Adrenal gland (tissue), 12 donors: Measurements from ENCODE around the gene TBC1D24. TPM values are rescaled to one million over a fixed set of nuclear protein-coding genes. Genes with fewer than 3 reads are reported as not detected.

Experiments used
- DNase-seq, 7 donors: peaks; one replicate each; pipeline ENCODE4 v3.0.0-alpha.2; 2019 to 2020
- H3K27ac ChIP-seq, 5 donors: fragments of 200-600 bp; sonication (generic) in 4 of 5; 1 replicate in 3 of 5; 2 replicates in 2 of 5; pipeline versions ENCODE4 v1.5.1 to v1.8.0; 2016 to 2020; ENCODE audit warnings: mild to moderate bottlenecking in 1 of 5
- H3K27me3 ChIP-seq: fragments of 200-600 bp; 2 replicates; pipeline ENCODE4 v1.8.0; 2021
- H3K36me3 ChIP-seq, 2 donors: fragments of 200-600 bp; replicated peaks in 1 of 2; 1 replicate in 1 of 2; 2 replicates in 1 of 2; pipeline versions ENCODE4 v1.5.1 to v1.8.0; 2018 to 2022
- H3K4me1 ChIP-seq, 2 donors: fragments of 200-600 bp; replicated peaks in 1 of 2; 1 replicate in 1 of 2; 2 replicates in 1 of 2; pipeline versions ENCODE4 v1.5.1 to v1.8.0; 2018 to 2021
- H3K4me3 ChIP-seq, 4 donors: fragments of 200-600 bp; sonication (generic) in 3 of 4; one replicate each; pipeline ENCODE4 v1.5.1; 2016 to 2018
- H3K9me3 ChIP-seq, 3 donors: fragments of 200-600 bp; sonication (generic) in 1 of 3; replicated peaks in 1 of 3; 1 replicate in 2 of 3; 2 replicates in 1 of 3; pipeline versions ENCODE4 v1.5.1 to v1.8.0; 2016 to 2021
- POLR2A ChIP-seq, 2 donors: fragments of 450-650 bp; IDR thresholded peaks; one replicate each; pipeline ENCODE4 v1.6.1; 2017; ENCODE audit warnings: antibody characterized with exemption in 2 of 2, mild to moderate bottlenecking in 2 of 2, moderate library complexity in 1 of 2
- WGBS, 4 donors: extraction: QIAGEN DNeasy Blood & Tissue Kit in 2 of 4; methylation state at CpG; one replicate each; pipeline versions ENCODE4 v1.1.5 to v1.1.7; 2013 to 2017; 5-methylcytosine and 5-hydroxymethylcytosine counted together
- intact Hi-C, 2 donors: fragments of 100-400 bp; cut with DNase I; formaldehyde crosslinking; loops; one replicate each; pipeline versions ENCODE4 v1.14.1 to v1.15.0; 2022 to 2023
- polyA plus RNA-seq, 3 donors: library from polyadenylated mRNA; stranded (reverse); fragments of 200-250 nt in 2 of 3; fragments of 350-450 nt in 1 of 3; fragmentation: Illumina TruSeq in 1 of 3; extraction: RNeasy Lipid Tissue Mini Kit (QIAGEN cat#74804) in 1 of 3; gene quantifications; one replicate each; pipeline ENCODE4 v1.2.3, GENCODE V29; 2013 to 2014
- total RNA-seq, 9 donors: library from RNA; depleted of rRNA in 4 of 9; stranded (reverse); fragments of >200 nt in 4 of 9; fragments of 120-200 nt in 1 of 9; fragmentation: NEBNext Ultra II Directional in 1 of 9; extraction: Animal tissue kit (Norgen Biotek cat#: 25700) in 1 of 9; gene quantifications; one replicate each; pipeline versions ENCODE4 v1.1.0 to v1.2.4, GENCODE V29; 2013 to 2023
- TF ChIP-seq, protein P1 (sequence below), 6 experiments: fragments of 450-650 bp in 4 of 6; fragments of 200-600 bp in 2 of 6; sonication (generic) in 1 of 6; IDR thresholded peaks; 1 replicate in 5 of 6; 2 replicates in 1 of 6; pipeline versions ENCODE4 v1.5.1 to v1.8.0; 2016 to 2021; ENCODE audit warnings: antibody characterized with exemption in 6 of 6, mild to moderate bottlenecking in 2 of 6, moderate library complexity in 1 of 6
- donor health status: healthy with polysubstance abuse.
- donor health status: Bipolar disorder and iron deficiency.
- donor health status: DM: yes; HTN: yes; CAD: no.
- donor health status: DM: no; HTN: no; CAD: no.
- donor health status: DM: no; HTN: no; CAD: no.
- donor health status: DM: yes; HTN: yes; CAD: no.

Gene TBC1D24
- total and polyA plus RNA-seq, 12 donors, result 3.9 to 18.5 (median 13.9) TPM

DNA sequence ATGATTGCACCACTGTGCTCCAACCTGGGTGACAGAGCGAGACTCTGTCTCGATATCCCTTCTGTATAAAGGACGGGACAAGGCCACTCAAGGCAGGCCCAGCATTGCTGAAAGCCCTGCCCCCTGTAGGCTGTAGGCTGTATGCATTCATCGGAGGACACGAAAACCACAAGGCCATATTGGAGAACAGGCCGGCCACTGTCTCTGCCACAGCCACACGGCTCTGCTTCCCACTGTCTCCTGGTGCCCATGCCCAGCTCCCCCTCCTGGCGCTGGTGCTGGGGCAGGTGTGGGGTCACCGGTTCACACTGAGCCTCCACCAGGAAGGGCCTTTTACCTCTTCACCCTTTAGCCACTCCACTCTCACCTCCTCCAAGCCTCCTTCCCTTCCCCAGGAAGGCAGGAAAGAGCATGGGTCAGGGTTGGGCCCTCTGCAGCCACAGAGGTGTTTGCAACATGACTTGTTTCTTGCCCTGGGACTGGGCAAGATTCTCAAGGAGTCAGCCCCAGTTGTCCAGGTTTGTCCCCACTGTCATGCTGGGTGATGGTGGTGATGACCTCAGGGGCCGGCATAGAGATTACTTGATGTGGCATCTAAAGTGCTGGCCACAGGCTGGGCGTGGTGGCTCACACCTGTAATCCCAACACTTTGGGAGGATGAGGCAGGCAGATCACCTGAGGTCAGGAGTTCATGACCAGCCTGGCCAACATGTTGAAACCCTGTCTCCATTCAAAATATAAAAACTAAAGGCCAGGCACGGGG, 9.1 kb upstream of the TBC1D24 start:
- TF ChIP-seq POLR2A (IDR thresholded peaks at IDR 0.05), result no peak
- TF ChIP-seq, protein P1, sequence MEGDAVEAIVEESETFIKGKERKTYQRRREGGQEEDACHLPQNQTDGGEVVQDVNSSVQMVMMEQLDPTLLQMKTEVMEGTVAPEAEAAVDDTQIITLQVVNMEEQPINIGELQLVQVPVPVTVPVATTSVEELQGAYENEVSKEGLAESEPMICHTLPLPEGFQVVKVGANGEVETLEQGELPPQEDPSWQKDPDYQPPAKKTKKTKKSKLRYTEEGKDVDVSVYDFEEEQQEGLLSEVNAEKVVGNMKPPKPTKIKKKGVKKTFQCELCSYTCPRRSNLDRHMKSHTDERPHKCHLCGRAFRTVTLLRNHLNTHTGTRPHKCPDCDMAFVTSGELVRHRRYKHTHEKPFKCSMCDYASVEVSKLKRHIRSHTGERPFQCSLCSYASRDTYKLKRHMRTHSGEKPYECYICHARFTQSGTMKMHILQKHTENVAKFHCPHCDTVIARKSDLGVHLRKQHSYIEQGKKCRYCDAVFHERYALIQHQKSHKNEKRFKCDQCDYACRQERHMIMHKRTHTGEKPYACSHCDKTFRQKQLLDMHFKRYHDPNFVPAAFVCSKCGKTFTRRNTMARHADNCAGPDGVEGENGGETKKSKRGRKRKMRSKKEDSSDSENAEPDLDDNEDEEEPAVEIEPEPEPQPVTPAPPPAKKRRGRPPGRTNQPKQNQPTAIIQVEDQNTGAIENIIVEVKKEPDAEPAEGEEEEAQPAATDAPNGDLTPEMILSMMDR (IDR thresholded peaks at IDR 0.05), result peak in 1 of 6 experiments; percentile 18

DNA sequence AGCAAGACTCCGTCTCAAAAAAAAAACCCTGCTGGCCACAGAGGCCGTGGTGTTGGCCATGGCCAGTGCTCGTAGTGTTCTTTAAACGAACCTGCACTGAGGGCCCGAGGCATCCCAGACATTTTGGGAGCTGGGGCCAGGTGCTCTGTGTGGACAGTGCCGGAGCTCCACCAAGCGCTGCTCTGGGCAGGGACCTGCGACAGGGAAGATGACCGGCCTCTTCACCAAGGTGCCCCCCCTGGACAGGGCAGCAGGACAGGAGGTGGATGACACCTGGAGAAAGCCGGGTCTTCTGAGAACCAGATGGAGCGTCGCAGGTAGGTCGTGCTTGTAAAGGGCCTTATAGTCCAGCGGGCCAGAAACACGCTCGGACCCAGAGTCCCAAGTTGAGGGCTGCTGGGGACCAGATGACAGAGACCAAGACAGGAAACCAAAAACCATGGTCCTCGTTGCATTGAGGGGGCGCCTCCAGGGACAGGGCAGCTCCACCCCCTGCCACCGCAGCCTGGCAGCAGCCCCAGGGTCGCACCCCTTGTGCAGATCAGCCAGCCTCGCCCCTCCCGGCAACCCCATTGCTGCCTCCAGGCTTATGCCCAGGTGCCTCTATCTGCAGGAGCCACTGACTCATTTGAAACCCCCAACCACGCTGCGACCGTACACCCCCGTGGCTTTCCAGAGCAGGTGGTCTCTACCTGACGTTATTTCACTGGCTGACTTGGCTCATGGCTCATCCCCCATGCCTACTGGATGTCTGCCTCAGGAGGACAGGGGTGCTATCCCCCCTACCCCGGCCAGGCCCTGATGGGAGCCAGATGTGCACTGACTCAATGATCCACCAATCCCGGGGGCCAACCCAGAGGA, 8.0 kb upstream of the TBC1D24 start:
- Histone ChIP-seq H3K4me1 (peaks cover 25 to 32% of the 10 kb centered on the region in 2 donors), H3K4me3 (no peak overlapping the region), H3K36me3 (no peaks in the 10 kb centered on the region), H3K27ac (no peak overlapping the region), H3K27me3 (peaks cover 7% of the 10 kb centered on the region), H3K9me3 (no peaks in the 10 kb centered on the region)
- intact Hi-C loops, result no loop called here
- no peak for TF ChIP-seq POLR2A (IDR thresholded peaks at IDR 0.05)
- TF ChIP-seq, protein P1 (IDR thresholded peaks at IDR 0.05), result no peak
- DNase-seq, result no peak
- 76 to 82% (median 79%) methylated on average over 18 to 29 of the region's 29 CpGs for WGBS, 4 donors

More for the DNA sequence above, 9.1 kb upstream of the TBC1D24 start:
- H3K27ac ChIP-seq, result no peak overlapping the region
- no peak overlapping the region for H3K4me3 ChIP-seq
- DNase-seq, result no peak
- intact Hi-C loops, result no loop called here
- H3K27me3 ChIP-seq, result no peaks in the 10 kb centered on the region
- H3K36me3 ChIP-seq, result no peaks in the 10 kb centered on the region
- H3K4me1 ChIP-seq, result peaks cover 15 to 21% of the 10 kb centered on the region in 2 donors
- 77 to 79% (median 78%) methylated on average over 11 to 12 of the region's 12 CpGs for WGBS, 4 donors
- H3K9me3 ChIP-seq, result no peaks in the 10 kb centered on the region

DNA sequence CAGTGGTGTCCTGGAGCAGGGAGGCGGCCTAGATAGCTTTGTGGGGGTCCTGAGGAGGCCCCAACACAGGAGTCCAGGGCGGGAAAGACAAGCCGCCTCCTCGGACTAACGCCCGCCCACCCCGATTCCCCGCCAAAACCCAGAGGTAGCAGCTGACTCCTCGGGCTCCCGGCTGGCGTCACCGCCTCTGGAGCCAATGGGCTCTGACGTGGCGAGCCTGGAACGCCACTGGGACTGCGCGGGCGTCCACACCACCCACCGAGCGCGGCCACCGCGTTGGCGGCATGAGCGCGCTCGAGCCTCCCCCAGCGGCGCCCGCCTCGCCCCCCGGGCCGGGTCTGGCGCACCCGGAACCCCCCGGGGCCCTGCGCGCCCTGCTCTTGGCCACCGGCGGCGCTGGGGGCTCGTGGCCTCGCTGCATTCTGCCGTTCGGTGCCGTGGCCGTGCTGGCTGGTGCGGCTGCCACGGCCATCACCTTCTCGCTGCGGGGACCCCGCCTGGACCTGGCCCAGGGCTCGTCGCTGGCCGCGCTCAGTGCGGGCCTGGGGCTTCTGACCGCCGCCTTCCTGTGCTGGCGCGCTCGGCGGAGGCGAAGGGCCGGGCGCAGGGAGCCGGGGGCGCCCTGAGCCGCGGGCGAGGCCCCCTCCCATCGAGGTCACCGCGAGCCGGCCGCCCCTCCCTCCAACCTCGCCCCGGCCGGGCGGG, 7.2 kb upstream of the TBC1D24 start:
- 1 to 33% (median 2%) methylated on average over 1 to 80 of the region's 80 CpGs for WGBS, 4 donors
- TF ChIP-seq, protein P1 (IDR thresholded peaks at IDR 0.05), result peak in 1 of 6 experiments; percentile 25
- peak; percentile 67 to 84 for TF ChIP-seq POLR2A (IDR thresholded peaks at IDR 0.05)
- H3K4me3 ChIP-seq, result peak overlapping the region in 1 of 4 donors; percentile 71
- peaks cover 25 to 38% of the 10 kb centered on the region in 2 donors for H3K4me1 ChIP-seq
- intact Hi-C loops, result no loop called here
- H3K36me3 ChIP-seq, result no peaks in the 10 kb centered on the region
- DNase-seq, result peak; percentile 67 to 89 (median 79)
- peak overlapping the region in 2 of 5 donors; percentile 44 to 70 for H3K27ac ChIP-seq
- H3K27me3 ChIP-seq, result peaks cover 15% of the 10 kb centered on the region
- no peaks in the 10 kb centered on the region for H3K9me3 ChIP-seq
